Skeletal muscle tissue (tissue), 4 donors: ENCODE results near the gene ENPEP. TPM values are rescaled to one million over a fixed set of nuclear protein-coding genes. Genes with fewer than 3 reads are reported as not detected.

ENCODE experiments used
- H3K27ac ChIP-seq: one replicate; pipeline ENCODE4 v1.7.0; 2013; ENCODE audit warnings: mild to moderate bottlenecking, low read depth, low read length, inconsistent platforms
- H3K27me3 ChIP-seq, 3 donors: one replicate each; pipeline ENCODE4 v1.7.0; 2013; ENCODE audit warnings: low read length in 3 of 3; ENCODE audit not compliant: control insufficient read depth in 3 of 3, insufficient read depth in 3 of 3
- H3K36me3 ChIP-seq, 3 donors: one replicate each; pipeline ENCODE4 v1.7.0; 2013; ENCODE audit warnings: low read length in 3 of 3; ENCODE audit not compliant: control insufficient read depth in 3 of 3, insufficient read depth in 3 of 3
- H3K4me1 ChIP-seq, 3 donors: one replicate each; pipeline ENCODE4 v1.7.0; 2013; ENCODE audit warnings: low read length in 3 of 3, mild to moderate bottlenecking in 3 of 3; ENCODE audit not compliant: control insufficient read depth in 3 of 3, insufficient read depth in 3 of 3
- H3K4me3 ChIP-seq, 3 donors: one replicate each; pipeline ENCODE4 v1.7.0; 2013; ENCODE audit warnings: low read length in 3 of 3
- H3K9ac ChIP-seq, 3 donors: one replicate each; pipeline ENCODE4 v1.7.0; 2013; ENCODE audit warnings: low read length in 3 of 3, mild to moderate bottlenecking in 3 of 3, moderate library complexity in 2 of 3, low read depth in 1 of 3
- H3K9me3 ChIP-seq, 3 donors: one replicate each; pipeline ENCODE4 v1.7.0; 2013; ENCODE audit warnings: low read length in 3 of 3; ENCODE audit not compliant: control insufficient read depth in 3 of 3
- total RNA-seq: library from RNA; depleted of rRNA; stranded (reverse); fragments of >200 nt; gene quantifications from one replicate; pipeline ENCODE4 v1.2.3, GENCODE V29; 2014
- donor health status: Osteomylitis.

ENPEP gene
- total RNA-seq, 1 donor from 2014 or later, result 9.9 TPM

- no peaks in the 10 kb centered on the region for H3K4me1 ChIP-seq
These were observed 113.3 kb downstream of the ENPEP start for GRCh38 chr4:110589297-110589696.

GRCh38 chr4:110595583-110595982 lies 119.6 kb downstream of the ENPEP start:
- Histone ChIP-seq H3K27me3 (no peaks in the 10 kb centered on the region), H3K4me3 (no peak overlapping the region), H3K36me3 (no peaks in the 10 kb centered on the region), H3K9ac (no peak overlapping the region), H3K27ac (no peak overlapping the region), H3K4me1 (no peaks in the 10 kb centered on the region), H3K9me3 (no peaks in the 10 kb centered on the region)

More at GRCh38 chr4:110589297-110589696, 113.3 kb downstream of the ENPEP start:
- H3K4me3 ChIP-seq, result no peak overlapping the region
- H3K27me3 ChIP-seq, result no peaks in the 10 kb centered on the region
- no peaks in the 10 kb centered on the region for H3K36me3 ChIP-seq
- H3K9me3 ChIP-seq, result no peaks in the 10 kb centered on the region
- H3K27ac ChIP-seq, result no peak overlapping the region
- no peak overlapping the region for H3K9ac ChIP-seq

DNA sequence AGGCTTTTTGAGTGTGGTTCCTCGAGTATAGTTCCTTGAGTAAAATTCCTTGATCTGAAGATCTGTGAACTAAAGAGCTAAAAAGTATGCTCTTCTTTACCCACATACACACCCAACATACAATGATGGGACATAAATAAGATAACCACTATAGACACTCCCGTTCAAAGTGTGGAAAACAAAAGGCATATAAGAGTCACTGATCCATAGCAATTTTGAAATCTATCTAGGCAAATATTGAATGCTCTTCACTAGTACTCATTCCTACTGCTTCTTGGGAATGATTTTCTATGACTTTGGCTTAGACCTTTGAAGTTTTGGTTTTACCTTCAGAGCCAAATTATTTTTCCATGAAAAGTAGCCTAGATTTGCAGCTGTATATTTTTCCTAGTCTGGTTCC lies 120.5 kb downstream of the ENPEP start:
- no peak overlapping the region for H3K4me3 ChIP-seq
- H3K9me3 ChIP-seq, result no peaks in the 10 kb centered on the region
- H3K27ac ChIP-seq, result no peak overlapping the region
- H3K27me3 ChIP-seq, result no peaks in the 10 kb centered on the region
- H3K36me3 ChIP-seq, result no peaks in the 10 kb centered on the region
- H3K9ac ChIP-seq, result no peak overlapping the region
- H3K4me1 ChIP-seq, result no peaks in the 10 kb centered on the region

GRCh38 chr4:110597582-110597981 lies 121.6 kb downstream of the ENPEP start:
- H3K4me3 ChIP-seq, result no peak overlapping the region

GRCh38 chr4:110602061-110602460 lies 126.1 kb downstream of the ENPEP start:
- H3K27me3 ChIP-seq, result no peaks in the 10 kb centered on the region
- no peaks in the 10 kb centered on the region for H3K9me3 ChIP-seq
- H3K27ac ChIP-seq, result no peak overlapping the region
- H3K36me3 ChIP-seq, result no peaks in the 10 kb centered on the region
- no peaks in the 10 kb centered on the region for H3K4me1 ChIP-seq
- no peak overlapping the region for H3K4me3 ChIP-seq
- H3K9ac ChIP-seq, result no peak overlapping the region

More at GRCh38 chr4:110597582-110597981, 121.6 kb downstream of the ENPEP start:
- no peak overlapping the region for H3K9ac ChIP-seq
- no peaks in the 10 kb centered on the region for H3K9me3 ChIP-seq
- no peaks in the 10 kb centered on the region for H3K4me1 ChIP-seq
- H3K36me3 ChIP-seq, result no peaks in the 10 kb centered on the region
- no peak overlapping the region for H3K27ac ChIP-seq
- no peaks in the 10 kb centered on the region for H3K27me3 ChIP-seq

- Histone ChIP-seq H3K4me3 (no peak overlapping the region), H3K9me3 (no peaks in the 10 kb centered on the region), H3K36me3 (no peaks in the 10 kb centered on the region), H3K27me3 (no peaks in the 10 kb centered on the region), H3K4me1 (peaks cover 5 to 16% (median 13%) of the 10 kb centered on the region in 3 donors), H3K27ac (no peak overlapping the region), H3K9ac (no peak overlapping the region)
These were observed 129.1 kb downstream of the ENPEP start for GRCh38 chr4:110605077-110605476.

GRCh38 chr4:110609044-110609750 lies 133.2 kb downstream of the ENPEP start:
- H3K9ac ChIP-seq, result no peak overlapping the region
- H3K36me3 ChIP-seq, result no peaks in the 10 kb centered on the region
- H3K4me3 ChIP-seq, result peak overlapping the region in 1 of 3 donors; percentile 9
- H3K9me3 ChIP-seq, result no peaks in the 10 kb centered on the region
- peak overlapping the region; percentile 23 for H3K27ac ChIP-seq
- peaks cover 5 to 16% (median 15%) of the 10 kb centered on the region in 3 donors for H3K4me1 ChIP-seq
- H3K27me3 ChIP-seq, result peaks cover 0 to 27% (median 13%) of the 10 kb centered on the region in 3 donors

DNA sequence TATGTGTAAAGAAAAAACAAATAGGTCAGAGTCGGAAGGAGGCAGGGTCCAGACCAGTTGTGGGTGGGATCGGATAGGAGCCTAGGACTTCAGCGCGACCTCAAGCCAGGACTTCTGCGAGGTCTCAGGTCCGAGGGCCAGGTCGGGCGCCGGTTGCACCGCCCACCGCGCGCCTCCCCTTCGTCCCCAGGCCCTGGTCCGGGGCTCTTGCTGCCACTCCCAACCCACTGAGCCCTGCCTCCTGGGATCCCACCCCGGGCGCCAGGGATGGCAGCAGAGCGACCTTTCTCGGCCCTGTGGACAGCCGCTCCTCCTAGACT lies 134.6 kb downstream of the ENPEP start:
- H3K9me3 ChIP-seq, result no peaks in the 10 kb centered on the region
- no peak overlapping the region for H3K27ac ChIP-seq
- peaks cover 5 to 16% (median 15%) of the 10 kb centered on the region in 3 donors for H3K4me1 ChIP-seq
- H3K9ac ChIP-seq, result no peak overlapping the region
- no peaks in the 10 kb centered on the region for H3K36me3 ChIP-seq
- peaks cover 0 to 35% (median 17%) of the 10 kb centered on the region in 3 donors for H3K27me3 ChIP-seq
- H3K4me3 ChIP-seq, result no peak overlapping the region

DNA sequence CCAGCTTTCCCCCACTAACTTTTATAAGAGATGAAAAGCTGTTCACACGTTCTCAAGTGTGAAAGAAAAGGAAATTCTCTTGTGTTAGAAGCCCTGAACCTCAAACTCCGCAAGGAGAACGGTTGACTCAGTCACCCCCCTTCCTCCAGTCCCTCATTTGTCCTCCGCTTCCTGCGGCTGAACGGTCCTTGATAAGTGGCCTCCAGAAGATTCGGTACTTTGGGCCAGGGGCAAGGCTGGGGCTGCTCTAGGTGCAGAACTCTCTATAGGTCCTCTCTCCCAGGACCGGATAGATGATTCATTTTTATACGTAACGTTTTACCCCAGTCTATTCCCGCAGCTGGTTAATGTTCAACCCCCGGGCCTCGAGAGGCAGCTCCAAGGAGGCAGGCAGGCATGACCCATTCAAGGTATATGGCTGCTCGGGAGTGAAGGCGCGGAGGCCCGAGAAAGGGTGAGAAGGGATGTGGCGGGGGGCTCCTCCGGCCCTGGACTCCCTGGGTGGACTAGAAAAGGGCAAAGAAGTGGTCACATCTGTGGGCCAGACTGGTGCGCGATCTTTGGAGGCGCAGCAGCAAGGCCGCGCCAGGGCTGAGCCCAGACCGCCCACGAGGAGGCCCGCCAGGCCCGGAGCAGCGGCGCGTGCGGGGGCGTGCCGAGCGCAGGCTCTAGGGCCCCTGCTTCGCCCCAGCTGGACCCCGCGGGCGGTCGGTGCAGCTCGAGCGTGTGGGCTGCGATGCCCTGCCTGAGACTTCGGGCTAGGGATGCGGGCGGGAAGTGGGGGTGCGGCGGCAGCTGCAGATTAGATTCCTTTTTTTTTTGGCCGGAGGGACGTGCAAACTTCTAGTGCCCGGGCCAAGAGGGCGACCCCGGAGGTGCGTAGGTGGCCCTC lies 135.2 kb downstream of the ENPEP start:
- Histone ChIP-seq H3K27me3 (peaks cover 4 to 38% (median 17%) of the 10 kb centered on the region in 3 donors), H3K4me1 (peaks cover 5 to 16% (median 15%) of the 10 kb centered on the region in 3 donors), H3K27ac (no peak overlapping the region), H3K36me3 (no peaks in the 10 kb centered on the region), H3K9ac (no peak overlapping the region), H3K4me3 (no peak overlapping the region), H3K9me3 (no peaks in the 10 kb centered on the region)

GRCh38 chr4:110611968-110612447 lies 136.1 kb downstream of the ENPEP start:
- Histone ChIP-seq H3K4me3 (no peak overlapping the region), H3K27ac (no peak overlapping the region), H3K9ac (no peak overlapping the region), H3K36me3 (no peaks in the 10 kb centered on the region), H3K9me3 (no peaks in the 10 kb centered on the region), H3K27me3 (peaks cover 6 to 38% (median 17%) of the 10 kb centered on the region in 3 donors), H3K4me1 (peaks cover 5 to 18% (median 16%) of the 10 kb centered on the region in 3 donors)
